Left kidney (tissue), 2 donors: Measurements from ENCODE around the gene GNB5. TPM values are rescaled to one million over a fixed set of nuclear protein-coding genes. Genes with fewer than 3 reads are reported as not detected.

ENCODE experiments used
- DNase-seq: peaks from one replicate; pipeline ENCODE4 v3.0.0-alpha.2; 2013
- polyA plus RNA-seq: library from polyadenylated mRNA; unstranded; fragments of 120-200 nt; gene quantifications from one replicate; pipeline ENCODE4 v1.2.1, GENCODE V29; 2013; ENCODE audit not compliant: insufficient read length

Gene GNB5
- polyA plus RNA-seq, 1 donor, result 16.9 TPM

GRCh38 chr15:52144656-52145178 lies 46.5 kb downstream of the GNB5 start:
- DNase-seq, result no peak

- no peak for DNase-seq
Observed at GRCh38 chr15:52143873-52144272, 47.3 kb downstream of the GNB5 start.

GRCh38 chr15:52140646-52141045 lies 50.5 kb downstream of the GNB5 start:
- DNase-seq, result no peak

GRCh38 chr15:52139599-52140462 lies 51.4 kb downstream of the GNB5 start:
- DNase-seq, result peak; percentile 56

- no peak for DNase-seq
Observed at GRCh38 chr15:52137432-52138357, 53.5 kb downstream of the GNB5 start.

- no peak for DNase-seq
Observed at GRCh38 chr15:52136442-52136980, 54.7 kb downstream of the GNB5 start.

GRCh38 chr15:52134502-52135144 lies 56.6 kb downstream of the GNB5 start:
- no peak for DNase-seq

GRCh38 chr15:52133510-52134220 lies 57.5 kb downstream of the GNB5 start:
- DNase-seq, result no peak

GRCh38 chr15:52132066-52132465 lies 59.1 kb downstream of the GNB5 start:
- no peak for DNase-seq

- DNase-seq, result no peak
Observed at GRCh38 chr15:52128568-52128967, 62.6 kb downstream of the GNB5 start.

- DNase-seq, result no peak
Observed at GRCh38 chr15:52124270-52124880, 66.8 kb downstream of the GNB5 start.

- no peak for DNase-seq
Observed at GRCh38 chr15:52121896-52122295, 69.3 kb downstream of the GNB5 start.

- DNase-seq, result no peak
Observed at GRCh38 chr15:52121006-52121405, 70.2 kb downstream of the GNB5 start.

- no peak for DNase-seq
Observed at GRCh38 chr15:52120488-52120887, 70.7 kb downstream of the GNB5 start.

GRCh38 chr15:52118969-52119749 lies 72.0 kb downstream of the GNB5 start:
- no peak for DNase-seq

GRCh38 chr15:52117549-52117948 lies 73.6 kb downstream of the GNB5 start:
- no peak for DNase-seq

GRCh38 chr15:52115598-52116427 lies 75.4 kb downstream of the GNB5 start:
- DNase-seq, result no peak

- no peak for DNase-seq
Observed at GRCh38 chr15:52114261-52115055, 76.7 kb downstream of the GNB5 start.
